ENCODE data around the gene DSCAML1. TPM values are rescaled to one million over a fixed set of nuclear protein-coding genes. Genes with fewer than 3 reads are reported as not detected.

The DSCAML1 gene
- total RNA-seq, 1 donor from 2014 or later: 2.5 TPM

DNA sequence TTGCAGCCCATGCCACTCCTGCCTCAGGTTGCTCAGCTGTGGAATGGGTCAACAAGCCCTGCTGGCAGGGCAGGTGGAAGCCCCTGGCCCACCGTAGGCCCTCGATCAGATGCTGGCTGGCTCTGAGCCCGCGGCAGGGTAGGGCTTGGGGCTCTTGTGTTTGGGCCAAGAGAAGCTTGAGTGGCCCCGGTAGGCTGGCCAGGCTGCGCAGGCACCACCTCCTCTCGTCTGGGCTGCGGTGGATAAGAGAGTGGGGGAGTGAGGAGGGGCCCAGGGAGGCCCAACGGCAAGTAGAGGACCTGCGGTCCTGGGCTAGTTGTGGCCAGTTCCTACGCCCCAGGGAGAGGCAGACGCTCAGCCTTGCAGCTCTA, 354.2 kb downstream of the DSCAML1 start:
- no peak for DNase-seq (ENCODE audit: low spot score in 2 of 2, unreplicated experiment in 2 of 2)
- Mint-ChIP-seq H3K4me1 (peaks cover 18% of the 10 kb centered on the region), H3K4me3 (no peak overlapping the region), H3K36me3 (no peaks in the 10 kb centered on the region), H3K9me3 (no peaks in the 10 kb centered on the region), H3K27me3 (ENCODE audit: low read depth) (peaks cover 52% of the 10 kb centered on the region), H3K27ac (no peak overlapping the region)
- TF ChIP-seq, protein P1, sequence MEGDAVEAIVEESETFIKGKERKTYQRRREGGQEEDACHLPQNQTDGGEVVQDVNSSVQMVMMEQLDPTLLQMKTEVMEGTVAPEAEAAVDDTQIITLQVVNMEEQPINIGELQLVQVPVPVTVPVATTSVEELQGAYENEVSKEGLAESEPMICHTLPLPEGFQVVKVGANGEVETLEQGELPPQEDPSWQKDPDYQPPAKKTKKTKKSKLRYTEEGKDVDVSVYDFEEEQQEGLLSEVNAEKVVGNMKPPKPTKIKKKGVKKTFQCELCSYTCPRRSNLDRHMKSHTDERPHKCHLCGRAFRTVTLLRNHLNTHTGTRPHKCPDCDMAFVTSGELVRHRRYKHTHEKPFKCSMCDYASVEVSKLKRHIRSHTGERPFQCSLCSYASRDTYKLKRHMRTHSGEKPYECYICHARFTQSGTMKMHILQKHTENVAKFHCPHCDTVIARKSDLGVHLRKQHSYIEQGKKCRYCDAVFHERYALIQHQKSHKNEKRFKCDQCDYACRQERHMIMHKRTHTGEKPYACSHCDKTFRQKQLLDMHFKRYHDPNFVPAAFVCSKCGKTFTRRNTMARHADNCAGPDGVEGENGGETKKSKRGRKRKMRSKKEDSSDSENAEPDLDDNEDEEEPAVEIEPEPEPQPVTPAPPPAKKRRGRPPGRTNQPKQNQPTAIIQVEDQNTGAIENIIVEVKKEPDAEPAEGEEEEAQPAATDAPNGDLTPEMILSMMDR (IDR thresholded peaks at IDR 0.05; ENCODE audit: unreplicated experiment): no peak

DNA sequence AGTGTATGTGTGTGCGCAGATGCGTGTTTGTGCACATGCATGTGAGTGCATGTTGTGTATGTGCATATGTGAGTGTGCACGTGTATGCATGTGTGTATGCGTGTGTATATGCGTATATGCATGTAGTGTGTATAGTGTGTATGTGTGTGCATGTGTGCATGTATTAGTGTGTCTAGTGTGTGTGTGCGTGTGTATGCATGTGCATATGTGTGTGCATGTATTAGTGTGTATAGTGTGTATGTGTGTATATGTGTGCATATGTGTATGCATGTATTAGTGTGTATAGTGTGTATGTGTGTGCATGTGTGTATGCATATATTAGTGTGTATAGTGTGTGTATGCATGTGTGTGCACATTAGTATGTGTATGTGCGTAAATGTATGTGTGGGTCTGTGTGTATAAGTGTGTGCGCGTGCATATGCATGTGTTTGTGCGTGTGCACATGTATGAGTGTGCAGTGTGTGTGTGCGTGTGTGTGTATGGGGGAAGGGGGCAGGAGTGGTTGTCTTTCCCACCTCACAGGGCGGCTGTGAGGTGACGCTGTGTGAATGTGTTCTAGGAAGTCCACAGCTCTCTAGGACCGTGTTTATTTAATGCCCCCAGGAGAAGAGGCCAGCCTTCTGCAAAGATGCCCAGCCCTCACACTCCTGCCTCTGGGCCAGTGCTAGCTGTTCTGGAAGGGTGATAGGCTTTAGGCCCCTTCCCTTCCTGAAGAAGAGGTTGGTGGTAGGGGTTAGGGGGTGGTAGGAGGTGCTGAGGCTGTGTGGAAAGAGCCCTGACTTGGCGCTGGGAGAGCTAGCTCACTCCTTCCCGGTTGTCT, 354.8 kb downstream of the DSCAML1 start:
- Mint-ChIP-seq H3K9me3 (no peaks in the 10 kb centered on the region), H3K27me3 (ENCODE audit: low read depth) (peaks cover 48% of the 10 kb centered on the region), H3K27ac (no peak overlapping the region), H3K4me1 (peaks cover 18% of the 10 kb centered on the region), H3K4me3 (no peak overlapping the region), H3K36me3 (no peaks in the 10 kb centered on the region)
- DNase-seq (ENCODE audit: low spot score in 2 of 2, unreplicated experiment in 2 of 2): no peak
- TF ChIP-seq, protein P1 (IDR thresholded peaks at IDR 0.05; ENCODE audit: unreplicated experiment): no peak

DNA sequence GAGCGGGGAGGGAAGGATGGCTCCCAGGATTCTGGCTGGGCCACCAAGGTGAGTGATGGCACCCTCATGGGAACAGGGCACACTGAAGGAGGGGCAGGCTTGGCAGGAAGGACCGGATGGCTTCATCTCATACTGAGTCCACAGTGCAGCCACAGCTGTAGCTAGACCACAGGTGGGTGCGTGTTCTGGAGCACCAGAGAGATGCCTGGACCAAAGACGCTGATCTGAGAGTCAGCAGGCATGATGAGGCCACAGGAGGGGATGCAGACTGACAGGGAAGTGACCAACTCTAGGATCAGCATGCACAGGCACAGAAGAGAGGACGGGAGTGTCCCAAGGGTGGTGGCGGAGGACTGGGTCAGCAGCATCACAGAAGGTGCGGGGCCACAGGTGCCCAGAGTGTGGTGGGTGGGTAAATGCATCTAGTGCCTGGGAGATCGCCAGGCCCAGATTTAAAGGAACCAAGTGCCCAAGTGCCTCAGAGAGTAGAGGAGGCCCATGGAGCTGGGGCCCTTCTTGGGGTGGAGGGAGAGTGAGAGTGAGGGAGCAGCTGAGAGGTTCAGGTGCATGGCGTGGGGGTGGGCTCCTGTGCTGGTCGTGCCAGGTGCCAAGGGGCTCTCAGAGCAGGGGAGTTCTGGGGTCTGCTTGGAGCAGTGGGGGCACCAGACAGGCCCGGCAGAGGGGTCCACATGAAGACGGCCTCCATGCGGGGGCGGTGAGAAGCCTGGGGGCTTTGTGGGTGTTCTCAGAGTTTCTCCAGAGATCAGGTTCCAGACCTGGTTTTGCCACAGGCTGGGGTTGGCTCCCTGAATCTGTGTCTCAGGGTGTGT, 355.7 kb downstream of the DSCAML1 start:
- H3K27ac Mint-ChIP-seq: no peak overlapping the region
- peaks cover 47% of the 10 kb centered on the region for H3K27me3 Mint-ChIP-seq (ENCODE audit: low read depth)
- TF ChIP-seq, protein P1 (IDR thresholded peaks at IDR 0.05; ENCODE audit: unreplicated experiment): no peak
- no peaks in the 10 kb centered on the region for H3K9me3 Mint-ChIP-seq
- no peak overlapping the region for H3K4me3 Mint-ChIP-seq
- no peak for DNase-seq (ENCODE audit: low spot score in 2 of 2, unreplicated experiment in 2 of 2)
- H3K36me3 Mint-ChIP-seq: no peaks in the 10 kb centered on the region
- H3K4me1 Mint-ChIP-seq: peaks cover 18% of the 10 kb centered on the region

DNA sequence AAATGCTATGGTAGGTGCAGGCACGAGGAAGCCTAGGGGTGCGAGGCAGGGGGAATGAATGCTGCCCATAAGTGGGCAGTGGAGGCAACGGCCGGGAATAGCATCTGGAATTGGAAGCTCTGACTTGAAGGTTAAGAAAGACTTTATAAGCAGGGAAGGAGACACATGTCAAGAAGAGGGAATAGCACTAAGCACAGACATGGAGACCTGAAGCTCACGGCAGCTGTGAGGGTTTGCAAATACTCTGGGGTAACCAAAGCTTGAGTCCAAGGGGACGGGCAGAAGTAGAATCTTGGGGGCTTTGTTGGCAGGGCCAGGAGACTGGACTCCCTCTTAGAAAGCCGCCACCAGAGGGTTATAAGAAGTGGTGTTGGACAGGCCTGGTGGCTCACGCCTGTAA, 356.8 kb downstream of the DSCAML1 start:
- Mint-ChIP-seq H3K9me3 (no peaks in the 10 kb centered on the region), H3K4me1 (peaks cover 15% of the 10 kb centered on the region), H3K27me3 (ENCODE audit: low read depth) (peaks cover 45% of the 10 kb centered on the region), H3K27ac (no peak overlapping the region), H3K4me3 (no peak overlapping the region), H3K36me3 (no peaks in the 10 kb centered on the region)
- DNase-seq (ENCODE audit: low spot score in 2 of 2, unreplicated experiment in 2 of 2): no peak
- TF ChIP-seq, protein P1 (IDR thresholded peaks at IDR 0.05; ENCODE audit: unreplicated experiment): no peak

DNA sequence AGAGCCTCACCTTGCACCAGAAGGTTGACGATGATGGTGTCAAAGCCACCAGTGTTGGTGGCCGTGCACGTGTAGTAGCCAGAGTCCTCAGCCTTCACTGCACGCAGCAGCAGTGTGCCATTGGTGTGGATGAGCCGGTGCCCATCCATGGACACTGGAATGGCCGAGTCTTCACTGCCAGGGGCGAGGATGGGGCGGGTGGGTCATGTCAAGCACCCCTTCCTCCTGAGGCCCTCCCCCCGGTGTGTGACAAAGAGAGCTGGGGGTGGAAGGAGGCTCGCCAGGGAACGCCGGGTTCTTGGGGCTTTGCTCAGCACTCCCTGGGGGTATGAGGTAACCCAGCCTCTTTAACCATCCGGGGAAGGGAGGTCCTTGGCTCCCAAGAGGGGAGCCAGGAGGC, 357.8 kb downstream of the DSCAML1 start:
- DNase-seq (ENCODE audit: low spot score in 2 of 2, unreplicated experiment in 2 of 2): no peak
- H3K36me3 Mint-ChIP-seq: no peaks in the 10 kb centered on the region
- H3K9me3 Mint-ChIP-seq: no peaks in the 10 kb centered on the region
- peaks cover 8% of the 10 kb centered on the region for H3K4me1 Mint-ChIP-seq
- peaks cover 44% of the 10 kb centered on the region for H3K27me3 Mint-ChIP-seq (ENCODE audit: low read depth)
- H3K27ac Mint-ChIP-seq: no peak overlapping the region
- no peak overlapping the region for H3K4me3 Mint-ChIP-seq
- TF ChIP-seq, protein P1 (IDR thresholded peaks at IDR 0.05; ENCODE audit: unreplicated experiment): no peak
